Mesendoderm (in vitro differentiated cells): Measurements from ENCODE around the gene DDC.
"Not testable (repeated sequence)": the region's sequence is repeated elsewhere in the genome, so short reads cannot be mapped to it uniquely, and the experiment has no call there.

Source experiments
- DNase-seq: peaks from one replicate; pipeline ENCODE4 v3.0.0; 2013
- H2AK5ac ChIP-seq: 2 replicates; pipeline ENCODE4 v1.6.1; 2013; ENCODE audit warnings: low read length, inconsistent platforms
- H2BK120ac ChIP-seq: 2 replicates; pipeline ENCODE4 v1.6.1; 2013; ENCODE audit warnings: low read depth, mild to moderate bottlenecking, low read length, moderate library complexity, mixed read lengths
- H2BK15ac ChIP-seq: replicated peaks from 2 replicates; pipeline ENCODE4 v1.6.1; 2013; ENCODE audit warnings: low read depth, mild to moderate bottlenecking, moderate library complexity
- H2BK5ac ChIP-seq: 2 replicates; pipeline ENCODE4 v1.6.1; 2013; ENCODE audit warnings: low read length, inconsistent platforms
- H3K18ac ChIP-seq: 2 replicates; pipeline ENCODE4 v1.6.1; 2013; ENCODE audit warnings: mild to moderate bottlenecking, low read length, mixed read lengths
- H3K23ac ChIP-seq: one replicate; pipeline ENCODE4 v1.6.1; 2013; ENCODE audit warnings: low read length
- H3K27ac ChIP-seq: 2 replicates; pipeline ENCODE4 v1.5.1; 2013; ENCODE audit warnings: low read depth, mild to moderate bottlenecking, inconsistent platforms, low read length, moderate library complexity
- H3K27me3 ChIP-seq: 2 replicates; pipeline ENCODE4 v1.6.1; 2013; ENCODE audit warnings: low read length, control low read depth, mild to moderate bottlenecking, inconsistent platforms; ENCODE audit not compliant: insufficient read depth, poor library complexity
- H3K36me3 ChIP-seq: 2 replicates; pipeline ENCODE4 v1.6.1; 2013; ENCODE audit warnings: low read length, inconsistent platforms; ENCODE audit not compliant: control insufficient read depth, insufficient read depth
- H3K4ac ChIP-seq: one replicate; pipeline ENCODE4 v1.6.1; 2013; ENCODE audit warnings: low read depth, mild to moderate bottlenecking, low read length, moderate library complexity
- H3K4me1 ChIP-seq: 2 replicates; pipeline ENCODE4 v1.6.1; 2013; ENCODE audit warnings: low read depth, low read length, inconsistent platforms; ENCODE audit not compliant: control insufficient read depth
- H3K4me2 ChIP-seq: 2 replicates; pipeline ENCODE4 v1.6.1; 2013; ENCODE audit warnings: low read length
- H3K4me3 ChIP-seq: 2 replicates; pipeline ENCODE4 v1.5.1; 2013; ENCODE audit warnings: mild to moderate bottlenecking, low read length
- H3K56ac ChIP-seq: one replicate; pipeline ENCODE4 v1.6.1; 2013; ENCODE audit warnings: low read length
- H3K79me1 ChIP-seq: 2 replicates; pipeline ENCODE4 v1.6.1; 2013; ENCODE audit warnings: low read length, inconsistent platforms
- H3K79me2 ChIP-seq: 2 replicates; pipeline ENCODE4 v1.6.1; 2013; ENCODE audit warnings: mild to moderate bottlenecking, low read length; ENCODE audit not compliant: control insufficient read depth, insufficient read depth
- H3K9ac ChIP-seq: 2 replicates; pipeline ENCODE4 v1.6.1; 2013; ENCODE audit warnings: low read length, inconsistent platforms
- H4K5ac ChIP-seq: one replicate; pipeline ENCODE4 v1.6.1; 2013; ENCODE audit warnings: low read length
- H4K8ac ChIP-seq: one replicate; pipeline ENCODE4 v1.6.1; 2013; ENCODE audit warnings: low read depth, mild to moderate bottlenecking, control low read depth, low read length, moderate library complexity
- WGBS: extraction: QIAGEN DNeasy Blood & Tissue Kit; methylation state at CpG from one replicate; pipeline ENCODE4 v1.1.7; 2013; ENCODE audit warnings: low lambda C conversion rate, missing lambda C conversion rate; ENCODE audit not compliant: insufficient coverage; ENCODE audit errors: extremely low coverage; 5-methylcytosine and 5-hydroxymethylcytosine counted together

The DDC gene

DNA sequence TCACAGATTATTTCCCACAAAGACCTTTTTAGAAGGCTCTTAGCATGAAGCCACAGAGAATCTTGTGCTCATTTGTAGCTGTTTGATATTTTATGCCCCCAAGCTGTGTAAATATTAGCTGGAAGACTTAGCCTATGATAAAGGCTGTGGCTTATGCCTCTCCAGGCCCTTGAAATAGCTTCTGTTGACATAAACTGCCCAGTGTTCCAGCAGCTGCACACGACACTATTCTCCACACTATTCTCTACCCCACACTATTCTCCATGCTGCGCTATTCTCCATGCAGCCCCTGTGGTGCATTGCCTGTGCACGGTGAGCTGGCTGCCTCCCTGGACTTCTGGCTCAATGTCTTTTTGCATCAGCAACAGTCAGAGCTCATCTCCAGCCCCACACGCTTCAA is 13.1 kb downstream of the DDC start:
- Histone ChIP-seq H2BK5ac (no peak overlapping the region), H3K79me1 (no peaks in the 10 kb centered on the region), H3K79me2 (no peaks in the 10 kb centered on the region), H3K36me3 (no peaks in the 10 kb centered on the region), H3K4me3 (no peak overlapping the region), H4K5ac (no peak overlapping the region), H3K4ac (no peak overlapping the region), H2BK15ac (no peak overlapping the region), H3K23ac (no peak overlapping the region), H2AK5ac (no peak overlapping the region), H4K8ac (no peak overlapping the region), H2BK120ac (no peak overlapping the region), H3K9ac (no peak overlapping the region), H3K56ac (no peak overlapping the region), H3K27me3 (no peaks in the 10 kb centered on the region), H3K4me2 (no peak overlapping the region), H3K18ac (no peak overlapping the region), H3K27ac (no peak overlapping the region), H3K4me1 (no peaks in the 10 kb centered on the region)
- no peak for DNase-seq
- no CpG with 5 or more reads among the region's 4 CpGs for WGBS

DNA sequence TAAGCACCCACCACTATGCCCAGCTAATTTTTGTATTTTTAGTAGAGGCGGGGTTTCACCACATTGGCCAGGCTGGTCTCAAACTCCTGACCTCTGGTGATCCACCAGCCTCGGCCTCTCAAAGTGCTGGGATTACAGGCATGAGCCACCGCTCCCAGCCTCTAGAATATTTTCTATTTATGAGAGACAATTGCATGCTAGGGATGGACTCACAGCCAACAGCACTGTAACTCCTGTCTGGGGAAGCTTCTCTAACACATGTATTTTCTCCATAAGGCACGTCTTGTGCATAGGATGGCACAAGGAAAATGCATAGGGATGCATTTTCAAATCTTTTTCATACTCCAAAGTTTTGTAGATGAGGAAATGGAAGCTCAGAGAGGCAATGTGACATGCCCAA is 19.6 kb downstream of the DDC start:
- not testable (repeated sequence) for H2AK5ac ChIP-seq, DNase-seq, H3K4me2 ChIP-seq, H3K36me3 ChIP-seq, H4K8ac ChIP-seq, H3K4ac ChIP-seq, H3K27me3 ChIP-seq, H4K5ac ChIP-seq, H3K56ac ChIP-seq, H2BK5ac ChIP-seq, H3K79me2 ChIP-seq, H3K18ac ChIP-seq, H3K4me3 ChIP-seq, H3K79me1 ChIP-seq, H3K9ac ChIP-seq, H2BK120ac ChIP-seq, H2BK15ac ChIP-seq, H3K27ac ChIP-seq, H3K4me1 ChIP-seq, H3K23ac ChIP-seq
- no CpG with 5 or more reads among the region's 4 CpGs for WGBS

DNA sequence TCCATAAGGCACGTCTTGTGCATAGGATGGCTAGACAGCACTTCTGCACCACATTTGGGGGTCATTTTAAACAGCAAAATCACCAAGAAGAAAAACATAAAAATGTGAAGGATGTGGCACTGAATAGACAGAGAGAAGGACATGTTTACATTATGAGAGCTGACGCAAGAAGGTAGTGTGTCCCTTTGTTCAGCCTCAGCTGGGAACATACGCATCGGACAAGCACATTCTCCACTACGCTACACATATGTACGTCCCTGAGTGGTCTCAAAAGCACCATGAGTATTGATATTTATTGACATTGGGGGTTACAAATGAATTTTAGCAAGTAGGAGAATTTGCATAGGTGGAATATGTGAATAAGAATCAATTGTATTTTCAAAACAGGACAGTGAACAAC is 20.2 kb downstream of the DDC start:
- Histone ChIP-seq H2BK120ac (no peak overlapping the region), H3K27me3 (no peaks in the 10 kb centered on the region), H3K18ac (no peak overlapping the region), H4K5ac (no peak overlapping the region), H3K36me3 (no peaks in the 10 kb centered on the region), H2BK5ac (no peak overlapping the region), H3K27ac (no peak overlapping the region), H3K79me2 (no peaks in the 10 kb centered on the region), H3K4me2 (no peak overlapping the region), H2AK5ac (no peak overlapping the region), H3K9ac (no peak overlapping the region), H3K79me1 (no peaks in the 10 kb centered on the region), H3K4me1 (no peaks in the 10 kb centered on the region), H3K4ac (no peak overlapping the region), H2BK15ac (no peak overlapping the region), H4K8ac (no peak overlapping the region), H3K23ac (no peak overlapping the region), H3K4me3 (no peak overlapping the region), H3K56ac (no peak overlapping the region)
- WGBS = no CpG with 5 or more reads among the region's 6 CpGs
- no peak for DNase-seq

DNA sequence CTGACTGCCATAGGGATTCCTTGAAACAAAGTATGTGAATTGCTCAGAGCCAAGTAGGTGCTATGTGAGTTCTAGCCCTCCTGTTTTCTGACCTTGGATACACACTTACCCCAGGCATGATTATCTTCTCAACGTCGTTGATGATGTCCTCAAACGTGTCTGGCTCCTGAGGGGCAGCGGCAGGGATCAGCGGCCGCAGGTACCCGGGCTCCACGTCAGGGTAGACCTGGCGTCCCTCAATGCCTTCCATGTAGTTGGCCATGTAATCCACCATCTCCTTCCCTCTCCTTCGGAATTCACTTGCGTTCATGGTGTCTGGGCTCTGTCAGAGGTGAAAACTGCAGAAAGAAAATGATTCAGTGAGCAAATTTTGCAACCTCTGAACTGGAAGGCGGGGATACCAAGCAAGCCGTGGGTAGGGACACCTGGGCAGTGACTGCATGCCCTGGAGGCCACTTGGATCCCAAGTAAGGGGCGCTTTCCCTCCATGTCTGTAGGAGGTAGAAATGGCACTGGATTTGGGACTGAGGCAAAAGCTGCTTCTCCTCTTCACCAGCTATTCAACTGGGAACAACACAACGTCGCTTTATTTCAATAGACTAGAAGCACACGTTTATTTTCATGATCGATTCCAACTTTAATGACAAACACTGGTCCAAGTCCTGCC is 21.3 kb downstream of the DDC start:
- no CpG with 5 or more reads among the region's 18 CpGs for WGBS
- Histone ChIP-seq H4K8ac (no peak overlapping the region), H3K27me3 (no peaks in the 10 kb centered on the region), H3K4me2 (no peak overlapping the region), H3K27ac (no peak overlapping the region), H3K23ac (no peak overlapping the region), H4K5ac (no peak overlapping the region), H2BK5ac (no peak overlapping the region), H3K4me1 (no peaks in the 10 kb centered on the region), H3K4ac (no peak overlapping the region), H3K36me3 (no peaks in the 10 kb centered on the region), H2BK15ac (no peak overlapping the region), H3K18ac (no peak overlapping the region), H3K79me1 (no peaks in the 10 kb centered on the region), H2AK5ac (no peak overlapping the region), H3K56ac (no peak overlapping the region), H3K9ac (no peak overlapping the region), H3K4me3 (no peak overlapping the region), H2BK120ac (no peak overlapping the region), H3K79me2 (no peaks in the 10 kb centered on the region)
- no peak for DNase-seq

DNA sequence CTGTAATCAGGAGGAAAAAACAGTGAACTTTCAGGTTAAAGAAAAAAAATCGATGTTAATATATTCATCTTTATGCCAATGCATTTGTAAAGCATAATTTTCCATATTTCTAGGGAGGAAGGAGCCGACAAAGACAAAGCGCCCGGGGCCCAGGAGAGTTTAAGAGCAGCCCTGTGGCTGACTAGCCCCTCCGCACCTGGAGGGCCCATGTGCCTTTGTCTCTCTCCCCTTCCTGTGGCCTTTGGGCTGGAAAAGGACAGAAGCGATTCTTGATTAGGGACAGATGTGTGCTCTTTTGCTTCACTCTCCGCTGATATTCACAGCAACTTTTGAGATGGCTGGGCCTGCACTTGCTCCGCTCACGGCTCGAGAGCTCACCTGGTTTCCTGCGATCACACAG is 23.1 kb downstream of the DDC start:
- Histone ChIP-seq H4K8ac (no peak overlapping the region), H3K9ac (no peak overlapping the region), H3K4me2 (no peak overlapping the region), H3K18ac (no peak overlapping the region), H3K4me3 (no peak overlapping the region), H2BK120ac (no peak overlapping the region), H3K27ac (no peak overlapping the region), H3K27me3 (no peaks in the 10 kb centered on the region), H3K79me2 (no peaks in the 10 kb centered on the region), H3K79me1 (no peaks in the 10 kb centered on the region), H3K4me1 (no peaks in the 10 kb centered on the region), H3K23ac (no peak overlapping the region), H2AK5ac (no peak overlapping the region), H2BK5ac (no peak overlapping the region), H3K36me3 (no peaks in the 10 kb centered on the region), H2BK15ac (no peak overlapping the region), H3K4ac (no peak overlapping the region), H4K5ac (no peak overlapping the region), H3K56ac (no peak overlapping the region)
- DNase-seq = no peak
- no CpG with 5 or more reads among the region's 11 CpGs for WGBS
